Ishikawa (cell line): ENCODE data around the gene ZNF607.

Experiments used
- CEBPB ChIP-seq: IDR thresholded peaks from 2 replicates; pipeline ENCODE4 v1.6.1; 2012
- EP300 ChIP-seq: IDR thresholded peaks from 2 replicates; pipeline ENCODE4 v1.6.1; 2012; ENCODE audit warnings: borderline replicate concordance
- FOXM1 ChIP-seq: IDR thresholded peaks from 2 replicates; pipeline ENCODE4 v1.6.1; 2012; ENCODE audit warnings: low read depth, borderline replicate concordance
- NFIC ChIP-seq: IDR thresholded peaks from 2 replicates; pipeline ENCODE4 v1.6.1; 2012
- RAD21 ChIP-seq: IDR thresholded peaks from 2 replicates; pipeline ENCODE4 v1.6.1; 2012; ENCODE audit warnings: low read depth
- TAF1 ChIP-seq: IDR thresholded peaks from 2 replicates; pipeline ENCODE4 v1.6.1; 2012; ENCODE audit warnings: low read depth, mild to moderate bottlenecking
- TEAD4 ChIP-seq: IDR thresholded peaks from 2 replicates; pipeline ENCODE4 v1.6.1; 2012
- YY1 ChIP-seq: IDR thresholded peaks from 2 replicates; pipeline ENCODE4 v1.6.1; 2012; ENCODE audit warnings: low read depth
- TF ChIP-seq, protein P1 (sequence below): IDR thresholded peaks from 2 replicates; pipeline ENCODE4 v1.6.1; 2012
- TF ChIP-seq, protein P2 (sequence below): IDR thresholded peaks from 2 replicates; pipeline ENCODE4 v1.6.1; 2012
- TF ChIP-seq, protein P3 (sequence below): IDR thresholded peaks from 2 replicates; pipeline ENCODE4 v1.6.1; 2012; ENCODE audit warnings: low read depth, mild to moderate bottlenecking

DNA sequence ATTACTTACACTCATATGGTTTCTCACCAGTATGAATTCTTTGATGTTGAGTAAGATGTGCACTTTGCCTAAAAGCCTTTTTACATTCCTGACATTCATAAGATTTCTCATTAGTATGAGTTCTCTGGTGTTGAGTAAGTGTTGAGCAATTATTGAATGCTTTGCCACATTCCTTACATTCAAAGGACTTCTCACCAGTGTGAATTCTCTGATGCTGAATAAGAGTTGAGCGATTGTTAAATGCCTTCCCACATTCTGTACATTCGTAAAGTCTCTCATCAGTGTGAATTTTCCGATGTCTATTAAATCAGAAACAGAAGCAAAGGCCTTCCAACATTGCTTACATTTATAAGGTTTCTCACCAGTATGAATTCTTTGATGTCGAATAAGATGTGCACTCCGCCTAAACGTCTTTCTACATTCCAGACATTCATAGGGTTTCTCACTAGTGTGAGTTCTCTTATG, 50.1 kb downstream of the ZNF607 start:
- TF ChIP-seq EP300 (no peak), TEAD4 (no peak), CEBPB (no peak), NFIC (no peak), FOXM1 (no peak), YY1 (no peak), RAD21 (no peak), TAF1 (no peak)
- TF ChIP-seq, protein P1, sequence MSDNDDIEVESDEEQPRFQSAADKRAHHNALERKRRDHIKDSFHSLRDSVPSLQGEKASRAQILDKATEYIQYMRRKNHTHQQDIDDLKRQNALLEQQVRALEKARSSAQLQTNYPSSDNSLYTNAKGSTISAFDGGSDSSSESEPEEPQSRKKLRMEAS: no peak
- TF ChIP-seq, protein P2, sequence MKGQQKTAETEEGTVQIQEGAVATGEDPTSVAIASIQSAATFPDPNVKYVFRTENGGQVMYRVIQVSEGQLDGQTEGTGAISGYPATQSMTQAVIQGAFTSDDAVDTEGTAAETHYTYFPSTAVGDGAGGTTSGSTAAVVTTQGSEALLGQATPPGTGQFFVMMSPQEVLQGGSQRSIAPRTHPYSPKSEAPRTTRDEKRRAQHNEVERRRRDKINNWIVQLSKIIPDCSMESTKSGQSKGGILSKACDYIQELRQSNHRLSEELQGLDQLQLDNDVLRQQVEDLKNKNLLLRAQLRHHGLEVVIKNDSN: no peak
- TF ChIP-seq, protein P3, sequence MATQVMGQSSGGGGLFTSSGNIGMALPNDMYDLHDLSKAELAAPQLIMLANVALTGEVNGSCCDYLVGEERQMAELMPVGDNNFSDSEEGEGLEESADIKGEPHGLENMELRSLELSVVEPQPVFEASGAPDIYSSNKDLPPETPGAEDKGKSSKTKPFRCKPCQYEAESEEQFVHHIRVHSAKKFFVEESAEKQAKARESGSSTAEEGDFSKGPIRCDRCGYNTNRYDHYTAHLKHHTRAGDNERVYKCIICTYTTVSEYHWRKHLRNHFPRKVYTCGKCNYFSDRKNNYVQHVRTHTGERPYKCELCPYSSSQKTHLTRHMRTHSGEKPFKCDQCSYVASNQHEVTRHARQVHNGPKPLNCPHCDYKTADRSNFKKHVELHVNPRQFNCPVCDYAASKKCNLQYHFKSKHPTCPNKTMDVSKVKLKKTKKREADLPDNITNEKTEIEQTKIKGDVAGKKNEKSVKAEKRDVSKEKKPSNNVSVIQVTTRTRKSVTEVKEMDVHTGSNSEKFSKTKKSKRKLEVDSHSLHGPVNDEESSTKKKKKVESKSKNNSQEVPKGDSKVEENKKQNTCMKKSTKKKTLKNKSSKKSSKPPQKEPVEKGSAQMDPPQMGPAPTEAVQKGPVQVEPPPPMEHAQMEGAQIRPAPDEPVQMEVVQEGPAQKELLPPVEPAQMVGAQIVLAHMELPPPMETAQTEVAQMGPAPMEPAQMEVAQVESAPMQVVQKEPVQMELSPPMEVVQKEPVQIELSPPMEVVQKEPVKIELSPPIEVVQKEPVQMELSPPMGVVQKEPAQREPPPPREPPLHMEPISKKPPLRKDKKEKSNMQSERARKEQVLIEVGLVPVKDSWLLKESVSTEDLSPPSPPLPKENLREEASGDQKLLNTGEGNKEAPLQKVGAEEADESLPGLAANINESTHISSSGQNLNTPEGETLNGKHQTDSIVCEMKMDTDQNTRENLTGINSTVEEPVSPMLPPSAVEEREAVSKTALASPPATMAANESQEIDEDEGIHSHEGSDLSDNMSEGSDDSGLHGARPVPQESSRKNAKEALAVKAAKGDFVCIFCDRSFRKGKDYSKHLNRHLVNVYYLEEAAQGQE: no peak
